ENCODE data around the gene GLB1L2.
A peak's percentile ranks its signal among the peaks of the same experiment; 100 is the strongest.

GRCh38 chr11:134393638-134394037 is 61.9 kb downstream of the GLB1L2 start:
- TF ChIP-seq EZH2 (IDR thresholded peaks at IDR 0.05; ENCODE audit: borderline replicate concordance, low read depth, low read length, severe bottlenecking) (no peak), CTCF (IDR thresholded peaks at IDR 0.05; ENCODE audit: borderline replicate concordance, extremely low read depth, low read length, poor library complexity, severe bottlenecking) (peak; percentile 13)

All from DND-41 (cell line).